Esophagus muscularis mucosa (tissue), 4 donors: ENCODE data around the gene JADE1. TPM values are rescaled to one million over a fixed set of nuclear protein-coding genes. Genes with fewer than 3 reads are reported as not detected.
A peak's percentile ranks its signal among the peaks of the same experiment; 100 is the strongest.

Source experiments
- DNase-seq: peaks from one replicate; pipeline ENCODE4 v3.0.0-alpha.2; 2017; ENCODE audit errors: extremely low spot score
- H3K27ac ChIP-seq, 4 donors: fragments of 200-600 bp; sonication (generic); replicated peaks in 1 of 4; 1 replicate in 3 of 4; 2 replicates in 1 of 4; pipeline ENCODE4 v1.5.1; 2016 to 2019; ENCODE audit warnings: mild to moderate bottlenecking in 1 of 4
- H3K27me3 ChIP-seq, 4 donors: fragments of 200-600 bp; sonication (generic); one replicate each; pipeline versions ENCODE4 v1.5.1 to v1.6.0; 2016 to 2019
- H3K36me3 ChIP-seq, 4 donors: fragments of 200-600 bp; sonication (generic); one replicate each; pipeline ENCODE4 v1.5.1; 2016 to 2019
- H3K4me1 ChIP-seq, 4 donors: fragments of 200-600 bp; sonication (generic); one replicate each; pipeline ENCODE4 v1.5.1; 2016 to 2019
- H3K4me3 ChIP-seq, 4 donors: fragments of 200-600 bp; sonication (generic); 1 replicate in 2 of 4; 2 replicates in 2 of 4; pipeline ENCODE4 v1.5.1; 2016 to 2019; ENCODE audit warnings: mild to moderate bottlenecking in 4 of 4, moderate library complexity in 1 of 4
- H3K9me3 ChIP-seq, 4 donors: fragments of 200-600 bp; sonication (generic); 1 replicate in 3 of 4; 2 replicates in 1 of 4; pipeline ENCODE4 v1.5.1; 2016 to 2019
- EP300 ChIP-seq: sonication (generic); formaldehyde crosslinking; IDR thresholded peaks from one replicate; pipeline ENCODE4 v1.6.1; 2017; ENCODE audit warnings: antibody characterized with exemption
- POLR2A ChIP-seq: fragments of 450-650 bp; IDR thresholded peaks from one replicate; pipeline ENCODE4 v1.6.1; 2017; ENCODE audit warnings: antibody characterized with exemption, moderate library complexity, mild to moderate bottlenecking, low read depth
- POLR2AphosphoS5 ChIP-seq, 2 donors: sonication (generic); formaldehyde crosslinking; IDR thresholded peaks; one replicate each; pipeline ENCODE4 v1.6.1; 2017; ENCODE audit warnings: antibody characterized with exemption in 2 of 2
- WGBS: methylation state at CpG from one replicate; pipeline ENCODE4 v1.1.5; 2018; 5-methylcytosine and 5-hydroxymethylcytosine counted together
- intact Hi-C: fragments of 100-400 bp; cut with DNase I; formaldehyde crosslinking; loops from one replicate; pipeline ENCODE4 v1.15.1; 2023
- total RNA-seq, 4 donors: library from RNA; depleted of rRNA; stranded (reverse); fragments of >200 nt; gene quantifications; one replicate each; pipeline versions ENCODE4 v1.1.0 to v1.2.1, GENCODE V29; 2016
- TF ChIP-seq, protein P1 (sequence below), 3 experiments: fragments of 200-600 bp in 2 of 3; fragments of 450-650 bp in 1 of 3; sonication (generic) in 2 of 3; IDR thresholded peaks; one replicate each; pipeline ENCODE4 v1.5.1; 2017 to 2019; ENCODE audit warnings: antibody characterized with exemption in 3 of 3, mild to moderate bottlenecking in 2 of 3, moderate library complexity in 1 of 3

JADE1 gene
- total RNA-seq, 4 donors from 2014 or later = 40.8 to 60.1 (median 52.0) TPM

- WGBS = under 1% methylated on average over 29 of the region's 33 CpGs
- intact Hi-C loops = loop anchor here (5.0 to 10.0 kb wide), 5 partner anchors 50 to 748 kb away; partner anchors contain the start of genes LARP1B and PGRMC2
- H3K27ac ChIP-seq = peak overlapping the region; percentile 90 to 95 (median 93)
- H3K4me1 ChIP-seq = peaks cover 6 to 47% (median 31%) of the 10 kb centered on the region in 4 donors
- H3K4me3 ChIP-seq = peak overlapping the region; percentile 83 to 91 (median 87)
- DNase-seq = no peak
- TF ChIP-seq EP300 (no peak), POLR2AphosphoS5 (IDR thresholded peaks at IDR 0.05) (peak in 1 of 2 donors; percentile 21), POLR2A (no peak)
- TF ChIP-seq, protein P1, sequence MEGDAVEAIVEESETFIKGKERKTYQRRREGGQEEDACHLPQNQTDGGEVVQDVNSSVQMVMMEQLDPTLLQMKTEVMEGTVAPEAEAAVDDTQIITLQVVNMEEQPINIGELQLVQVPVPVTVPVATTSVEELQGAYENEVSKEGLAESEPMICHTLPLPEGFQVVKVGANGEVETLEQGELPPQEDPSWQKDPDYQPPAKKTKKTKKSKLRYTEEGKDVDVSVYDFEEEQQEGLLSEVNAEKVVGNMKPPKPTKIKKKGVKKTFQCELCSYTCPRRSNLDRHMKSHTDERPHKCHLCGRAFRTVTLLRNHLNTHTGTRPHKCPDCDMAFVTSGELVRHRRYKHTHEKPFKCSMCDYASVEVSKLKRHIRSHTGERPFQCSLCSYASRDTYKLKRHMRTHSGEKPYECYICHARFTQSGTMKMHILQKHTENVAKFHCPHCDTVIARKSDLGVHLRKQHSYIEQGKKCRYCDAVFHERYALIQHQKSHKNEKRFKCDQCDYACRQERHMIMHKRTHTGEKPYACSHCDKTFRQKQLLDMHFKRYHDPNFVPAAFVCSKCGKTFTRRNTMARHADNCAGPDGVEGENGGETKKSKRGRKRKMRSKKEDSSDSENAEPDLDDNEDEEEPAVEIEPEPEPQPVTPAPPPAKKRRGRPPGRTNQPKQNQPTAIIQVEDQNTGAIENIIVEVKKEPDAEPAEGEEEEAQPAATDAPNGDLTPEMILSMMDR (IDR thresholded peaks at IDR 0.05) = no peak
- no peaks in the 10 kb centered on the region for H3K9me3 ChIP-seq
- H3K27me3 ChIP-seq = no peaks in the 10 kb centered on the region
- H3K36me3 ChIP-seq = no peaks in the 10 kb centered on the region
Measured at GRCh38 chr4:128812442-128813235, 3.1 kb downstream of the JADE1 start.

GRCh38 chr4:128813965-128814364 lies 4.5 kb downstream of the JADE1 start:
- 96% methylated on average over 5 of the region's 5 CpGs for WGBS
- no peak for DNase-seq
- H3K9me3 ChIP-seq = no peaks in the 10 kb centered on the region
- H3K36me3 ChIP-seq = no peaks in the 10 kb centered on the region
- no peak overlapping the region for H3K4me3 ChIP-seq
- TF ChIP-seq, protein P1 (IDR thresholded peaks at IDR 0.05) = no peak
- peaks cover 6 to 52% (median 28%) of the 10 kb centered on the region in 4 donors for H3K4me1 ChIP-seq
- intact Hi-C loops = loop anchor here (5.0 to 10.0 kb wide), 5 partner anchors 48 to 749 kb away; partner anchors contain the start of genes LARP1B and PGRMC2
- no peaks in the 10 kb centered on the region for H3K27me3 ChIP-seq
- no peak overlapping the region for H3K27ac ChIP-seq

- H3K36me3 ChIP-seq = no peaks in the 10 kb centered on the region
Measured at GRCh38 chr4:128818442-128818841, 8.9 kb downstream of the JADE1 start.

DNA sequence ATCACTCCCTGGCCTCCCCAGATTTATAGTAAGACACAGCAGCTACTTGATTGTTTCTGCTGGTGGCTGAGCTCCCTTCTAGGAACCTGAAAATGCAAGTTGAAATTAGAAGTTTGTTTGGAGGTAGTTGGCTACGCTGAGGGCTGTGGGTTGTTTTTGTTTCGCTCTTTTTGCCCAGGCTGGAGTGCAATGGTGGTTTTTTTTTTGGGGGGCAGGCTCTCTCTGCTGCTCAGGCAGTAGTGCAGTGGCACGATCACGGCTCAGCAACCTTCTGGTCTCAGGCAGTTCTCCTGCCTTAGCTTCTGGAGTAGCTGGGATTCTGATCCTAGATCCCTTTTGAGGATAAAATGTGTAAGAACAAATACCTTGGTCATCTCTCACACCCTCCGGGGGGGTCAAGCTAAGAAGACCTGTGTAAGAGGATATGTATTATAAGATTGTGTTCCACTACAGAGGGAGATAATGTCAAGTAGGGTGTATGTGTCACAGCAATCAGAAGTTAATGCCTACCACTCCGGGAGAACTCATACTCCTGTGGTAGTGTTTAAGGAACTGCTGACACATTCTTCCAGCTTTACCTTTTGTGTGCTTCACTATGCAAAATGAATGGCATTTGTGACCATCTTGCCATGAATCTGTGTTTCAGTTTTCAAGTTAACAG lies 9.7 kb downstream of the JADE1 start:
- Histone ChIP-seq H3K4me3 (no peak overlapping the region), H3K36me3 (no peaks in the 10 kb centered on the region), H3K27ac (no peak overlapping the region), H3K9me3 (no peaks in the 10 kb centered on the region), H3K27me3 (no peaks in the 10 kb centered on the region), H3K4me1 (peaks cover 29 to 68% (median 40%) of the 10 kb centered on the region in 4 donors)
- TF ChIP-seq POLR2A (no peak), POLR2AphosphoS5 (IDR thresholded peaks at IDR 0.05) (no peak), EP300 (no peak)
- TF ChIP-seq, protein P1 (IDR thresholded peaks at IDR 0.05) = no peak
- WGBS = 89% methylated on average over 6 of the region's 6 CpGs
- intact Hi-C loops = loop anchor here (10.0 kb wide), 1 partner anchor 754 kb away; the partner anchor contains the start of gene LARP1B
- DNase-seq = no peak

More at GRCh38 chr4:128818442-128818841, 8.9 kb downstream of the JADE1 start:
- 100% methylated on average over 4 of the region's 4 CpGs for WGBS
- TF ChIP-seq, protein P1 (IDR thresholded peaks at IDR 0.05) = no peak
- TF ChIP-seq POLR2A = no peak
- no peak for TF ChIP-seq POLR2AphosphoS5 (IDR thresholded peaks at IDR 0.05)
- TF ChIP-seq EP300 = no peak
- Histone ChIP-seq H3K27me3 (no peaks in the 10 kb centered on the region), H3K9me3 (no peaks in the 10 kb centered on the region), H3K4me1 (peaks cover 24 to 67% (median 38%) of the 10 kb centered on the region in 4 donors), H3K4me3 (no peak overlapping the region), H3K27ac (no peak overlapping the region)
- no peak for DNase-seq
- intact Hi-C loops = loop anchor here (10.0 kb wide), 1 partner anchor 754 kb away; the partner anchor contains the start of gene LARP1B
